ENCODE results near the gene NTN5.
A peak's percentile ranks its signal among the peaks of the same experiment; 100 is the strongest.
"Not testable (repeated sequence)": the region's sequence is repeated elsewhere in the genome, so short reads cannot be mapped to it uniquely, and the experiment has no call there.

NTN5 gene

DNA sequence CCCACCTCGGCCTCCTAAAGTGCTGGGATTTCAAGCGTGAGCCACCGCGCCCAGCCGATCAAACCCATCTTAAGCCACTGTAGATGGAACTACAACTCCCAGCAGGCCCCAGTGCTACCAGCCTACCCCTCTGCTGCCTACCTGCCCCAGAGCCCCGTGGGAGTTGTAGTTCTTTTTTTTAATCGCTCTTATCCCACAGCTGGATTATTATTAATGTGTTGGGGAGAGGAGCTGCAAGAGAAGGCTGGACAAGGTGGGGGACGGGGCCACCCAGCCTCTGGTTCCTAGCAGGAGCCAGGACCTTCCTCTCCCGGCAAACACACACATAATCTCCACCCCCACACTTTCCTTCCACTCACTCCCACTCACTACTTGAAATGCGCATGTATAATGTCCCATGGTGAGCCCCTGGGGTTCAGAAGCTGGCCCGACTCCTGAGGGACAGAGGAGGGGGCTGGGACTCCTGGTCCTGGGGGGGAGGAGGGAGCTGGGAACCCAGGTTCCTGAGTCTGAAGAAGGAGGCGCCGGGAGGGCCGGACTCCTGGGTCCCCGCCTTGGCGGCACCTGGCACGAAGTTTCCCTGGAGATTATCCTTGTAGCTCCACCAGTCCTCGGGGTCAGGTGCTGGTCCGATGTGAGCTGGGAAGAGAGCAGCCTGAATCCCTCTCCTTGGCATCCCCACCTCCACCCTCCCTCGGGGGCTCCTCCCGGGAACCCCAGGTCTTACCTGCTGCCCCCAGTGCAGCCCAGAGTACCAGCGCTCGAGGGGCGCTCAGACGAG lies 27.8 kb downstream of the NTN5 start:
- DNase-seq (ENCODE audit: low read depth in 3 of 3), result peak in 2 of 3 experiments; percentile 62 to 70

DNA sequence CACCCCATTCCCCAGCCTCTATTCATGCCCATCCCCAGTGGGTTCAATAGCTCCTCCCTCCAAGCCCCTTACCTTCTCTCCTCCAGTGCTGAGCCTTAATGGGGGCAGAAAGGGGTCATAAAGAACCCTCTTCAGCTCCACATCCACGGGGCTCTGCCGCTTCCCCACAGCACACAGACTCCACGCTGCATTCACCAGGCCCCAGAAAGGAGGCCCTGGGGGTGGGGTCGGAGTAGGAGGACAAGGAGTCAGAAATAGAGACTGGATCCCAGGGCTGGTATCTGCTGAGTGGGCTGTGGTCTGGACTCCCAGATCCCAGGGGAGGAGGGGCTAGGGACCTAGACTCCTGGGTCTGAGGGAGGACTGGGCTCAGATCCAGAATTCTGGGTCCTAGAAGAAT lies 28.5 kb downstream of the NTN5 start:
- no peak for DNase-seq (ENCODE audit: low read depth in 3 of 3)

DNA sequence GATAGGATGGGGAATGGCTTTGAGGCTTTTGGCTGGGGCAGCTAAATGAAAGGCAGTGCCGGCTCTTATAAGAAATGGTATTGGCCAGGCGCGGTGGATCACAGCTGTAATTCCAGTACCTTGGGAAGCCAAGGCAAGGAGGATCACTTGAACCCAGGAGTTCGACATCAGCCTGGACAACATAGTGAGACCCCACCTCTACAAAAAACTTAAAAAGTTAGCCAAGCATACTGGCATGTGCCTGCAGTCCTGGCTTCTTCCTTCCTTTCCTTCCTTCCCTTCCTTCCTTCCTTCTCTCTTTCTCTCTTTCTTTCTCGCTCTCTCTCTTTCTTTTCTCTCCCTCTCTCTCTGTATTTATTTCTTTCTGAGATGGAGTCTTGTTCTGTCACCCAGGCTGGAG lies 30.0 kb downstream of the NTN5 start:
- no peak for DNase-seq (ENCODE audit: low read depth in 3 of 3)

DNA sequence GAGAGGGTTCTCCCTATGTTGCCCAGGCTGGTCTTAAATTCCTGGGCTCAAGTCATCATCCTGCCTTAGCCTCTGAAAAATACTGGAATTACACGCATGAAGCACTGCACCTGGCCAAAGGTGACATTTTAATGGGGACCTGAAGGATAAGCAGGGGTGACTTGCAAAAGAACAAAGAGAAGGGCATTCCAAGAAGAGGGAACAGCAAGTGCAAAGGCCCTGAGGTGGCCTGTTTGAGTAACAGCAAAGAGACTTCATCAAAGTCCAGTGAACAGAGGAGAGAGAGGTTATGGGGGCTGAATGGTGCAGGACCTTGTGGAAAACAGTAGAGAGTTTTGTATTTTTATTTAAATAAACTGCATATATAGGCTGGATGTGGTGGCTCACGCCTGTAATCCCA lies 31.0 kb downstream of the NTN5 start:
- DNase-seq (ENCODE audit: low read depth in 3 of 3), result no peak

DNA sequence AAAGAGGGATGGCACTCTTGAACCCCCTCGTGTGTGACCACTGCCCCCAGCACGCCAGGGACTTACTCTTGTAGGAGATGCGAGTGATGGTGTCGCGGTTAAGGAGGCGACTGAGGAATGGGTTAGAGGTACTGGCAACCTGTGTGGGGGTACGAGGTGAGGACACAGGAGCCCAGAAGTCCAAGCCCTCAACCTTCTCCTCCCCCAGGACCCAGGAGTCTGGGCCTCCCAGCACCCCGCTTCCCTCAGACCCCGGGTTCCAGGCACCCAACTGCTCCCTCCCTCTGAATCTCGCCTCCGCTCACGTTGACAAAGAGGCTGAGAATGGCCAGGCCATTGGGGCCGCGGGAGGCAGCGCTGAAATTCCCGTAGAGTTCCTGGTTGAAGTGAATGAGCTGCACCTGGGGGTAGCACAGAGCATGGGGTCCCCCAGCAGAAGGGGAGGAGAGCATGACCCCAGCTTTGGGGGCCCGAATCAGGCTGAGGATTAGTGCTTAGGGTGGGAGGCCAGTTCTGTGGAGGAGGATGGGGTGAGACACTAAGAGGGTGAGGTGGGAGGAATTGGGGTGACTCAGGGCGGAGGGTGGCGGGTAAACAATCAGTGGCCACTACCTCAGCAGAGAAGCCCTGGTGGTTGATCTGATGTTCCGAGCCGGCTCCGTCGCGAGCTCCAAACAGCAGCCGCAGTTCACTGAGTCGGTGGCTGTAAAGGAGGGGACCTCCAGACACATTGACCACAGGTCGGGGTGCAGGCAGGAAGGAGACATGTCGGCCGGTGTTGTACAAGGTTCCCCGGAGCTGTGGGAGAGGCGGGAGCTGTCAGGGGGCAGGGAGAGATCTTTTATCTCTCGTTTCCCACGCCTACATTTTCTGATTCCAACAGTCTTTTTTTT lies 33.1 kb downstream of the NTN5 start:
- DNase-seq (ENCODE audit: low read depth in 3 of 3), result no peak

DNA sequence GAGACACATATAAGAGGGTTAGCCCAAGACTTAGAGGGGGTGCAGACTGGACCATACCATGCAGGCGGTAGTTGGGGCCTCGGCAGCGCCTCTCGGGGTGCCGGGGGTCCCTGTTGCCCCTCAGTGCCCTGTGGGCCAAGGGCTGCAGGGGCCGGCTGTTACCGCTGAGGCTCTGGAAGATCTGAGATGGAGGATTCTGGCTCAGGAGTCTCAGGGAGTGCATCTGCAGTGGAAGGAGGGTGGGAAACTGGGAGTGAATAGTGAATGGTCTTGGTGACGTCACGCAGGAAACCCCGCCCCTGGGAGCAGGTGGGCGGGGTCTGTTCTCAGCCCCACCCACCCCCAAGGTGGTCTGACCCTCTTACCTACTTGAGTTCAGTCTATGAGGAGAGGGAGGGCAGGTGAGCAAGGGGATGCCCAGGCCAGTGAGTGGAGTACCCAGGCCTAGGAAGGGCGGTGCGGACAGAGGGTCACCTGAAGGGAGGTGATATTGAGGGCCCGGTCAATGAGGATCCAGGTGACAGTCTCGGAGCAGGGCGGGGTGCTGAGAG lies 33.9 kb downstream of the NTN5 start:
- no peak for DNase-seq (ENCODE audit: low read depth in 3 of 3)

DNA sequence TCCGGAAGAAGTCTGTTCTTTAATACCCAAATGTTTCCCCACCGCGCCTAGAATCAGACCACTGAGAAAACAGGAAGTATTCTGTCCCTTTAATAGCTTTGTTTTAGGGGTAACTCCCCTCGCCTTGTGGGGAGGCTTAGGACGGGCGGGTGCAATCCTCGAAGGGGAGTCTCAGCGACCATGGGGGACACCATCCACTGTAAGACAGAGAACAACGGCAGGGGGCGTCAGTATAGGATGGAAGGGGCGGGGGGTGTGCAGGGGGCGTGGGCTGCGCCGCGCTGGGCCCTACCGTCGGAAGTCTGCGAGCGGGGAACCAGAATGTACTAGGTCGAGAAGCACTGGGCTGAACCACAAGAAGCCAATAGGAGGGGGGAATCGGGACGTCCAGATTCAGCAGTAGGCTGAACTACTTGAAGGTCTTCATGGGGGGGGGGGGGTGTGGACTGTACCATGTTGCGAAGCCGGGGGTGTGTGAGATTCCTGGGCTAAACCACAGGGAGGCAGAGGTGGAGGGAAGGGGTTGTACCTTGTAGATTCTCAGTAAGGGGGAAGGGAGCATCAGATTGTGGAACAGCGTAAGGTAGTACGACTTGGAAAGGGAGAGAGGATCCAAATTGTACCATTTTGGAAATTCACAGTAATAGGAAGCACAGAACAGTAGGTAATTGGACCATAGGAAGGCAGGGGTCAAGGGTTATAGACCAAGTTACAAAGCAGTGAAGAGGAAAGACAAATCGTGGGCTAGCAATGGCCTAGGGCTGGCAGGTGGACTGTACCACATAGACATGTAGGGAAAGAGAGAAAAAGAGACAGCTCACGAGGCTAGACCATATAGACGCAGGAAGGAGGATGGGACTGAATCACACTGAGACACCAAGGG lies 34.6 kb downstream of the NTN5 start:
- DNase-seq (ENCODE audit: low read depth in 3 of 3), result peak in 2 of 3 experiments; percentile 63 to 68

DNA sequence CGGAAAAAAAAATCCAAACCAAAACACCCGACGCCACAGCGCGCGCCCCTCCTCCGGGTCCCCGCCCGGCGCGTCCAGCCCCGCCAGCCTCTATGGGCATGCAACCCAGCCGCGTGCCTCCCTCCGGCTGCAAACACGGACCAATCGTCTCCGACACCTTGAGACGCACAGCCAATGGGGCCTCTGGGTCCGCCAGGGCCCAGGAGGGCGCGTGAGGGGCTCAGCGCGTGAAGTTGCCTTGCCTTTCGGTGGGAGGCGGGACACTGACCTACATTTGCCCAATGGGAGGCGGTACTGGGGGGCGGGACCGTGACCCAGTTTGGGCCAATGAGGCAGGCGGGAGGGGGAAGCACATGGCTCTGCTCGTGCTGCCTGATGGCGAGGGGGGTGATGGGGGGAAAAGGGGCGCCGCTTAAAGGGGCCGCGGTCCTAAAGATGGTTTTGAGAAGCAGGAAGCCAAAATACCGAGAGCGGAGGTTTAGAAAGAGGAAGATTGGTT lies 35.3 kb downstream of the NTN5 start:
- DNase-seq (ENCODE audit: low read depth in 3 of 3), result peak; percentile 98 to 99 (median 99)

DNA sequence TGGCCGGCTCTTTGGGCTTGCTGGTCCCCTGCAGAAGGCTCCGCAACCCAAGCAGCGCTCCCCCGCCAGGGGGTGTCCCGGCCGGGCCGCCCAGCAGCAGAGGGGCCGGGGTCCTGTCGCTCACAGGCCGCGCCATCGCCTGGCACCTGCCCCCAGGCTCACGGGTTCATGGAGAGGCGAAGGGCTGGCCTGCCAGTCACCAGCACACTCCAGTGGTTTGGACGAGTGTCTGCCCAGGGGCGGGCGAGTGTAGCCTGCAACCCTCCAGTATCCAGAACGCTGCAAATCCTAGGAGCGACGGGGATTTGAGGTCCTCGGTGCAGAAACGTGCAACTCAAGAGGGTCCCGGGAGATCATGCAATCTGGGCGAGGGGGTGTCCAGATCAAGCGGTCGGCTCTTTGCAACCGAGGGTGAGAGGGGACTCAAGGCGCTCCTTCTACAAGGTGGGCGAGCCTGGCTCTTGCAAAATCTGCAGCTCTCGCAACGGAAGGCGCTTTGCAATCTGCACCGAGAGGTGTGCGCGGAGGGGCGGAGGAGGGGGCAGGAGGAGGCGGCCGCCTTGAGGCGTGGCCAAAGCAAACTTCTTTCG lies 35.9 kb downstream of the NTN5 start, which contains the start of gene DBP:
TSS of gene DBP (minus strand) at position 521 of the 590 bp plus-strand sequence. CDS start at position 136, 385 bp downstream.
- DNase-seq (ENCODE audit: low read depth in 3 of 3), result no peak

DNA sequence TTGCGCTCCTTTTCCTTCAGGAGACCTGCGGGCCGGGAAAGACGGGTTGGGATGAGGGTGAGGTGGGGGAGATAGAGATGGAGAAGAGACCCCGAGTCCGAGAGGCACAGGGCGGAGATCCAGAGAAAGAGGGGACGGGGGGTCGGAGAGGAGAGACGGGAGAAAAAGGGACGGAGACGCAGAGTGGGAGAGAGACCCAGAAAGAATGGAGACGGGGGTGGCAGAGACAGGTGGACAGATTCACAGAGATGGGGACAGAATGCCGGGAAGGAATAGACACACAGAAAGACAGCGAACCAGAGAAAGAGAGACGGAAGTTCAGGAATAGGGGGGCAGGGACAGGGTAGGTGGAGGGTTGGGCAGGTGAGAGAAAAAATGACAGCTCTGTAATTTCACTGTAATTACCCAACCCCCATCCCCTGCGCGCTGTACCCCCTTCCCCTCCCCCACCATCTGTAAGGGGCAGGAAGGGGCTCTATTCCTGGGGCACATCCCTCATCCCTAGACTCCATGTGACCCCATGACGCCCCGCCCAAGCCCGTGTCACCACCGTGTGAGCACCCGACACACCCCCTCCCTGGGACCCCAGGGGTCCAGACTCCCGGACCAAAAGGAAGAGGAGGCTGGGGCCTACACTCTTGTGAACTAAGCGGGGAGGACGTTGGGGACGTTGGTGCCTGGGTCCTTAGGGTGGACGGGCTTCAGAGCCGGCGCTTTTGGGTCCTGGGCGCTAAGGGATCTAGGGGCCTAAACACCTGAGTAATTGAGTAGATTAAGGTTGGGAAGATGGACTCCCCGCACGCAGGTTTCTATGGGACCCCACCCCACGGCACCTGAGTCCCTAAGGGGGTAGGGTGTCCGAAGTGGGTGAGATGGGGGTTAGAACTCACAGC lies 36.6 kb downstream of the NTN5 start:
- DNase-seq (ENCODE audit: low read depth in 3 of 3), result no peak

DNA sequence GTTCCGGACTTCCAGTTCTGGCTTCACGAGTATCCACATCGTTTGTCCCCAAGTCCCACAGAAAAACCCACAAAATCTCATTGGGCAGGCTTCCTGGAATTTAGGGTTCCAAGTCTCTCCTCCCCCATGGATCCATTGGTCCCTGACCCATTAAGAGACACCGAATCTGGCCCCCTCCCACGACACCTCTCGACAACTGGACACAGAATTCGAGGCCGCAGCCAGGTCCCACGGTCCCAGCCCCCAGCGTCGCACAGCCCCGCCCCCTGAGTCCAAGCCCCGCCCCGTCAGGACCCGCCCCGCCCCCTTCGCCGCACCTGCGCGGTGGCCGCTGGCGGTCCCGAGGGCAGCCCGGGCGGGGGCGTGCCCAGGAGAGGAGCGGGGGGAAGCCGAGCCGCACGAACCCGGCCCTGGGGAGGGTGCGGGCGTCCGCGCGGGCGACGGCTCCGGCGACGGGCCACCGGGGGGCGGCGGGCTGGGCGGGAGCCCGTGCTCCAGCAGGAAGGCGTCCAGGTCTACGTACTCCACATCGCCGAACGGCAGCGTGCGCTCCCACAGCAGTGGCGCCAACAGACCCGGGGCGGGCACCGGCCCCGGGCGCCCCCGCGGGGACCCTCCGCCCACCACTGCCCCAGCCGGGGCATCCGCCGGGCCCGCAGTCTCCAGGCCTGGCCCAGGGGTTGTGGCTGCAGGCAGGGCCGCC lies 37.4 kb downstream of the NTN5 start:
- DNase-seq (ENCODE audit: low read depth in 3 of 3), result peak in 2 of 3 experiments; percentile 62 to 72

DNA sequence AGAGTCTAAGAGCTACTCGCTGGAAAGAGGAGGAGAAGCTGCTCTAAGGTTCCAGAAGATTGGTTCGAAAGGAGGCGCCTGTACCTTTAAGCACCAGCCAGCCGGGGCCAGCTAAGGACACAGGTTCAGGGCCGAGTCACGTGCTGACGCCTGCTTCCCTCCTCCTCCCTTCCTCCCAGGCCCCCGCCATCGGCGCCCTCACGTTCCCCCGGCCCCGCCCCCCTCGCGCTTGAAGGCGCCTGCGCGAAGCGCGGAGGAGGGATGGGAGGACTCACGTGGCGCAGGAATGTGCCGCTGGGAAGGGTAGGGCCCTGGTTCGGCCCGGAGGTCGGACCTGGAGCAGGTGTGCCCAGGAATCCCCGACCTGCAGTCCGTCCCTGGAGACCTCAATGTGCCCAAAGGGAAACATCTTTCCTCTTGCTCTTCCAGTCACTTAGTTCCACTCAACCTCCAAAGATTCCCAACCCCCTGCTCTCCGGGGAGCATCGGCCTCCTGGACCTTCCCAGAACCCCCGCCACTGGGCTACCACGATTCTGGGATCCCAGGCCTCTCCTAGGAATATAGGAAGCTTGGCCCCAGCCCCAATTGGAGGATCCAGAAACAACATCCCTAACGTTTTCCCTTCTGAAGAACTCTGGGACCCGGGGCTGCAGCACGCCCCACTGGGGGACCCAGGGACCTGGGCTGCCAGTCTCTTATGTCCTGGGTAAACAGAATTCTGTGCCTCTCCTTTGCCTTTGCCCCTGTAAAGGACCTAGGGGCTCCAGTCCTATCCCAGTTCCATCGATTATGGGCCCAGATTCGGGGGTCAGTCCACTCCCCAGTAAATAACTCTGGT lies 38.2 kb downstream of the NTN5 start:
- peak; percentile 84 to 96 (median 91) for DNase-seq (ENCODE audit: low read depth in 3 of 3)

DNA sequence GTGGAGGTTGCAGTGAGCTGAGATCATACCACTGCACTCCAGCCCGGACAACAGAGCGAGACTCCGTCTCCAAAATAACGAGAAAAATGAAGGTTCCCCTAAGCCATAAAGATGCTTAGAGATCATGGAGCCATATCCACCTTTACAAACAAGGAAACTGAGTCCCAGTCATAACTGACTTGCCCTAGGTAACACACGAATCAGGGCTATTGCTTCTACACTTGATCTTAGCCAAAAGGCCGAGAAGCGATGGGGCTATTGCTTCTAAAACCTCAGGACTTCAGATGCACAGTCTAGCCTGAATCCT lies 38.8 kb downstream of the NTN5 start:
- no peak for DNase-seq (ENCODE audit: low read depth in 3 of 3)

DNA sequence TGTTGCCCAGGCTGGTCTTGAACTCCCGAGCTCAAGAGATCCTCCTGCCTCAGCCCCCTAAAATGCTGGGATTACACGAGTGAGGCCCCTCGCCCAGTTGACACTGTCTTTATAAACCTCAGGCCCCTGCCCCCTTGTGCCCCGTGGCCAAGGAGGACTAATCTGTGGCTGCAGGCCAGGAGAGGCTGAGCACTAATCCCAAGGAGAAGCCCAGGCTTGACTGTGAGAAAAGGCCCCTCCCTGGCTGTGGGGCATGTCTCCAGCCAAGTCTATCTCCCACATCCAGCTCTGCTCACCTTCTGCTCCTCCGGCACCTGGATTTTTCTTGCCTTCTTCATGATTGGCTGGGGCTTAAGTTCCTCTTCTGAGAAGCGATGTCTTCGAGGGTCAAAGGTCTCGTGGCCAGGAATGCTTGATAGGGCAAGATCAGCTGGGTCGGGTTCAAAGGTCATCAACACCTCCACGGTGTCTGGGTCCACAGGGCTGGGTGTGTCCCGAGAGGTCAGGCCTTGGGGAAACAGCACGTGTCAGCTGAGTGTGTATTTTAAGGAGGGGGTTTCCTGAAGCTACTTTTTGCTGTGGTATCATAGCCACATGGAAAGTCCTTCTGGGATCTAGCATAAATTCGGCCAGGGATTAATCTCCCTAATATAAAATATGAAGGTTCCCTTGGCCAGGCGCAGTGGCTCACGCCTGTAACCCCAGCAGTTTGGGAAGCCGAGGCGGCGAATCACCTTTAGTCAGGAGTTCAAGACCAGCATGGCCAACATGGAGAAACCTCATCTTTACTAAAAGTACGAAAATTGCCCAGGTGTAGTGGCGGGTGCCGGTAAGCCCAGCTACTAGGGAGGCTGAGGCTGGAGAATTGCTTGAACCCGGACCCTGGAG lies 39.4 kb downstream of the NTN5 start:
- no peak for DNase-seq (ENCODE audit: low read depth in 3 of 3)

DNA sequence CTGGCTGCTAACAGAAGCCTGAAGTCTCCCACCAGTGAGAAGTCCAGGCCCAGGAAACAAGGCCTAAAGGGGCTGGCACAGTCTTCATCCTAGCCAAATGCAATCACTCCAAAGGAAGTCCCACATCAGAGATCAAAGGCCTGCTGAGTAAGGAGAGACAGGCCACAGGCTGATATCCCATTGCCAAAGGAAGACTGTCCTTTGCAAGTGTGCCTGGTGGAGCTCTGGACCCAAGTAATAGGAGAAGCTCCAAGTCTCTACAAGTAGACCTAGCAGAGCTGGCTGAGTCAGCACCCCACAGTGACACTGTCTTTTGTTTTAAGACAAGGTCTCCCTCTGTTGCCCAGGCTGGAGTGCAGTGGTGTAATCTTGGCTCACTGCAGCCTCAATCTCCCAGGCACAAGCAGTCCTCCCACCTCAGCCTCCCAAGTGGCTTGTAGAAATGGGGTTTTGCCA lies 40.1 kb downstream of the NTN5 start:
- no peak for DNase-seq (ENCODE audit: low read depth in 3 of 3)

DNA sequence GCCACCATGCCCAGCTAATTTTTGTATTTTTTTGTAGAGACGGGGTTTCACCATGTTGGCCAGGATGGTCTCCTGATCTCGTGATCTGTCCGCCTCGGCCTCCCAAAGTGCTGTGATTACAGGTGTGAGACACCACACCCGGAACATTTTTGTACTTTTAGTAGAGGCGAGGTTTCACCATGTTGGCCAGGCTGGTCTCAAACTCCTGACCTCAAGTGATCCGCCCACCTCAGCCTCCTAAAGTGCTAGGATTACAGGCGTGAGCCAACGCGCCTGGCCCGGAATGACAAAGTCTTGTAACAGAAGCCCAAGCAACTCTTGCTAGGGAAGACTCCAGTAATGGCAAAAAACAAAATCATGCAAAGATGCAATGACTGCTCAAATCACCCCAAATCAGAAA lies 40.5 kb downstream of the NTN5 start:
- not testable (repeated sequence) for DNase-seq (ENCODE audit: low read depth in 3 of 3)

DNA sequence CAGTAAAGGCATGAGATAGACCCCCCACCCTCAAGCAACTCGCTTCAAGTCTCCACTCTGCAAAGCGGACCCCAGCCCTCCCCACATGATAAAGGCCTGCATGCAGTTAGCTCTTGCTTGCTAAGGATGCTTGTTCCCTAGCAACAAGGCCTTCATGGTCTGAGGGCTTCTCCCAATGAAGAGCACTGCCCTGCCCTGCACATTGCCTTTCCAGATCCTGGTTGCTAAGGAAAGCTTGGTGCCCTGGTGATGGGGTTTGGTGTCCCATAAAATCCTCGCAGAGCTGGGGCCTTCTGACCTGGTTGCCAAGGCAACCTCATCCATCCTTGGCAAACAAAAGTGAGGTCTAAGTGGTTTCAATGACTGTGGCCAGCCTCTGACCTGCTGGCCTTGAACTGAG lies 41.6 kb downstream of the NTN5 start:
- DNase-seq (ENCODE audit: low read depth in 3 of 3), result no peak

Data from stimulated activated CD4-positive, alpha-beta T cell treated with anti-CD3 and anti-CD28 coated beads, TNF-alpha, amount 100 ng/mL, for 24 hours (primary cell).